GM21786 (cell line): ENCODE results near the gene DMRTA1.
"Not testable (repeated sequence)": the region's sequence is repeated elsewhere in the genome, so short reads cannot be mapped to it uniquely, and the experiment has no call there.

ENCODE experiments used
- ATAC-seq: cut with Tn5 transposase; IDR thresholded peaks from one replicate; pipeline ENCODE4 v1.9.1; 2021; ENCODE audit not compliant: unreplicated experiment

DMRTA1 gene

GRCh38 chr9:22446589-22446949 is at the start of gene DMRTA1:
Gene DMRTA1, plus strand, starts transcription at chr9:22446824. Its CDS starts 242 bp downstream, at chr9:22447066.
- no peak for ATAC-seq

- ATAC-seq = no peak
Measured at GRCh38 chr9:22401671-22402070, 45.0 kb upstream of the DMRTA1 start.

- ATAC-seq = no peak
Measured at GRCh38 chr9:22405869-22406659, 40.6 kb upstream of the DMRTA1 start.

GRCh38 chr9:22413884-22414283 is 32.7 kb upstream of the DMRTA1 start:
- ATAC-seq = no peak

GRCh38 chr9:22415941-22416691 is 30.5 kb upstream of the DMRTA1 start:
- ATAC-seq = no peak

GRCh38 chr9:22416692-22417060 is 29.9 kb upstream of the DMRTA1 start:
- no peak for ATAC-seq

- no peak for ATAC-seq
Measured at GRCh38 chr9:22423566-22423965, 23.1 kb upstream of the DMRTA1 start.

GRCh38 chr9:22424616-22425015 is 22.0 kb upstream of the DMRTA1 start:
- ATAC-seq = no peak

GRCh38 chr9:22425551-22425950 is 21.1 kb upstream of the DMRTA1 start:
- ATAC-seq = no peak

GRCh38 chr9:22427226-22427880 is 19.3 kb upstream of the DMRTA1 start:
- no peak for ATAC-seq

GRCh38 chr9:22433691-22434090 is 12.9 kb upstream of the DMRTA1 start:
- ATAC-seq = no peak

GRCh38 chr9:22435252-22435651 is 11.4 kb upstream of the DMRTA1 start:
- ATAC-seq = not testable (repeated sequence)

GRCh38 chr9:22437461-22438067 is 9.1 kb upstream of the DMRTA1 start:
- ATAC-seq = not testable (repeated sequence)

GRCh38 chr9:22440841-22441240 is 5.8 kb upstream of the DMRTA1 start:
- ATAC-seq = no peak

- ATAC-seq = no peak
Measured at GRCh38 chr9:22446950-22447617, 460 bp downstream of the DMRTA1 start.

- no peak for ATAC-seq
Measured at GRCh38 chr9:22447618-22448305, 1.1 kb downstream of the DMRTA1 start.

- ATAC-seq = no peak
Measured at GRCh38 chr9:22449719-22450118, 3.1 kb downstream of the DMRTA1 start.

GRCh38 chr9:22452415-22453010 is 5.9 kb downstream of the DMRTA1 start:
- ATAC-seq = peak; percentile 60

GRCh38 chr9:22454016-22454415 is 7.4 kb downstream of the DMRTA1 start:
- ATAC-seq = no peak

- no peak for ATAC-seq
Measured at GRCh38 chr9:22455181-22455580, 8.6 kb downstream of the DMRTA1 start.
